ENCODE results near the gene HEATR5A.
"Not testable (repeated sequence)": the region's sequence is repeated elsewhere in the genome, so short reads cannot be mapped to it uniquely, and the experiment has no call there.

HEATR5A gene

GRCh38 chr14:31340297-31341063 is 79.9 kb downstream of the HEATR5A start:
- no peak for DNase-seq (ENCODE audit: low read depth)
- H3K4me3 ChIP-seq (ENCODE audit: low read depth, low read length), result no peak overlapping the region

DNA sequence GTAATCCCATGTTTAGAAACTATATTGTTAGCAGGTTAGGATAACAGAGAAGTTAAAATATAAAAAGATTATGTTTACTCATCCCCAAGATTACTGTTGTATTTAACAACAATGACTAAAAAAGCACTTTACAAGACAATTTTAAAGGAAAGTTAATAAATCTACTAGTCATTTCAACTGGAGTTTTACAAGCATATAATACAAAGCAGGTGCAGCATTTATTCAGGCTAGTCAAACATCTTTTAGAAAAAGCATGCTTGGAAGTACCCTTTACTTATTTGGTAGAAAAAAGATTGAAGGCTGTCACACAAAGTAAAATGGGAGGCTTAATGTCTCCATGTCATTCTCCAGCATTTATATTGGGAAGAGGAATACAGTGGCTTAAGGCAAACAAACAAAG is 80.6 kb downstream of the HEATR5A start:
- H3K4me3 ChIP-seq (ENCODE audit: low read depth, low read length), result no peak overlapping the region
- DNase-seq (ENCODE audit: low read depth), result no peak

- no peak for DNase-seq (ENCODE audit: low read depth)
- H3K4me3 ChIP-seq (ENCODE audit: low read depth, low read length), result no peak overlapping the region
Observed at GRCh38 chr14:31337331-31337730, 83.0 kb downstream of the HEATR5A start.

GRCh38 chr14:31336646-31337045 is 83.7 kb downstream of the HEATR5A start:
- no peak overlapping the region for H3K4me3 ChIP-seq (ENCODE audit: low read depth, low read length)
- peak; percentile 72 for DNase-seq (ENCODE audit: low read depth)

DNA sequence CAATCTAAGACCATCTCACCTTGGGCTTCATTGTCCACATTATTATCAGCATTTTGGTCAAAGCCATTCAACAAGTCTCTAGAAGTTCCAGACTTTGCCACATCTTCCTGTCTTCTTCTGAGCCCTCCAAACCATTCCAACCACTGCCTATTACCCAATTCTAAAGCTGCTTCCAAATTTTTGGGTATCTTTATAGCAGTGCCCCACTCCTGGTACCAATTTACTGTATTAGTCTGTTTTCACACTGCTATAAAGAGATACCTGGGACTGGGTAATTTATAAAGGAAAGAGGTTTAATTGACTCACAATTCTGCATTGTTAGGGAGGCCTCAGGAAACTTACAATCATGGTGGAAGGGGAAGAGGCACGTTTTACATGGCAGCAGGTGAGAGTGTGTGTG is 89.0 kb downstream of the HEATR5A start:
- H3K4me3 ChIP-seq (ENCODE audit: low read depth, low read length); DNase-seq (ENCODE audit: low read depth): not testable (repeated sequence)

DNA sequence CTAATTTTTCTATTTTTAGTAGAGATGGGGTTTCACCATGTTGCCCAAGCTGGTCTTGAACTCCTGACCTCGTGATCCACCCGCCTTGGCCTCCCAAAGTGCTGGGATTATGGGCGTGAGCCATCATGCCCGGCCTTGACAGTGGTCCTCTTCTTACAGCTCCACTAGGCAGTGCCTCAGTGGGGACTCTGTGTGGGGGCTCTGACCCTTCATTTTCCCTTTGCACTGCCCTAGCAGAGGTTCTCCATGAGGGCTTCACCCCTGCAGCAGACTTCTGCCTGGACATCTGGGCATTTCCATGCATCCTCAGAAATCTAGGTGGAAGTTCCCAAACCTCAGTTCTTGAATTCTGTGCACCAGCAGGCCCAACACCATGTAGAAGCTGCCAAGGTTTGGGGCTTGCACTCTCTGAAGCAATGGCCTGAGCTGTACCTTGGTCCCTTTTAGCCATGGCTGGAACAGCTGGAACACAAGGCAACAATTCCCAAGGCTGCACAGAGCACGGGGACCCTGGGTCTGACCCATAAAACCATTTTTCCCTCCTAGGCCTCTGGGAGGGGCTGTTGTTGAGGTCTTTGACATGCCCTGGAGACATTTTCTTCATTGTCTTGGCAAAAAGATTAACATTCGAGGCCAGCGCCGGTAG is 90.4 kb downstream of the HEATR5A start:
- DNase-seq (ENCODE audit: low read depth); H3K4me3 ChIP-seq (ENCODE audit: low read depth, low read length): not testable (repeated sequence)

- peak; percentile 16 for DNase-seq (ENCODE audit: low read depth)
- no peak overlapping the region for H3K4me3 ChIP-seq (ENCODE audit: low read depth, low read length)
Observed at GRCh38 chr14:31326111-31326510, 94.2 kb downstream of the HEATR5A start.

- H3K4me3 ChIP-seq (ENCODE audit: low read depth, low read length), result no peak overlapping the region
- DNase-seq (ENCODE audit: low read depth), result no peak
Observed at GRCh38 chr14:31323419-31323818, 96.9 kb downstream of the HEATR5A start.

DNA sequence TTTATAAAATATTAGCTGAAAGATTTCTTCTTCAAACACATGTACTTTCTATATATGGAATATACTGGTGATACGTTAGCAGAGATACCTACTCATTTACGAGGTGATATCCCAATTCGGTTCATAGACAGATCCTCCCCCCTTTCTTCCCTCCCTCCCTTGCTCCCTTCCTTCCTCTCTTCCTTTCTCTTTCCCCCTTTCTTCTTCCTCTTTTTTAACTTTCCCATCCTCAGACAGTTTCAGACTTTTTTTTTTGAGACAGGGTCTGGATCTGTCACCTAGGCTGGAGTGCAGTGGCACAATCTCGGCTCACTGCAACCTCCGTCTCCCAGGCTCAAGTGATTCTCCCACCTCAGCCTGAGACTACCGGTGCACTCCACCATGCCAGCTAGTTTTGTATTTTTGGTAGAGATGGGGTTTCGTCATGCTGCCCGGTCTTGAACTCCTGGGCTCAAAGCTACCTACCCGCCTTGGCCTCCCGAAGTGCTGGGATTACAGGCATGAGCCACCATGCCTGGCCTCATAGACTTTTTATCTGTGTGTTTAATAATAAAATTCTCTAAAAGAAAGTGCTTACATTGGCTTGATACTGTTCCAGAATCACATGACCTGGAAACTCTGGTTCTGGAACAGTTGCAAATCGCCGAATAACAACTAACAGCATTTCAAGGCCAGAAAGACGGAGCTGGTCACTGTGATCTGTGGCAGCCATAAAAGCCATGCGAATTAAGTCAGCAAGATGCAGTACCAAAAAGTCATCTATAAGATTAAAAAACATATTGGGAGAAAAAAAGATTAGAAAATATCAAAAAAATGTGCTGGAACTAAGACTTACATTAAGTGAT is 99.2 kb downstream of the HEATR5A start:
- DNase-seq (ENCODE audit: low read depth), result no peak

GRCh38 chr14:31320216-31320615 is 100.1 kb downstream of the HEATR5A start:
- no peak for DNase-seq (ENCODE audit: low read depth)
- H3K4me3 ChIP-seq (ENCODE audit: low read depth, low read length), result no peak overlapping the region

More for the DNA sequence above, 99.2 kb downstream of the HEATR5A start:
- no peak overlapping the region for H3K4me3 ChIP-seq (ENCODE audit: low read depth, low read length)

GRCh38 chr14:31319701-31320100 is 100.6 kb downstream of the HEATR5A start:
- no peak for DNase-seq (ENCODE audit: low read depth)
- no peak overlapping the region for H3K4me3 ChIP-seq (ENCODE audit: low read depth, low read length)

DNA sequence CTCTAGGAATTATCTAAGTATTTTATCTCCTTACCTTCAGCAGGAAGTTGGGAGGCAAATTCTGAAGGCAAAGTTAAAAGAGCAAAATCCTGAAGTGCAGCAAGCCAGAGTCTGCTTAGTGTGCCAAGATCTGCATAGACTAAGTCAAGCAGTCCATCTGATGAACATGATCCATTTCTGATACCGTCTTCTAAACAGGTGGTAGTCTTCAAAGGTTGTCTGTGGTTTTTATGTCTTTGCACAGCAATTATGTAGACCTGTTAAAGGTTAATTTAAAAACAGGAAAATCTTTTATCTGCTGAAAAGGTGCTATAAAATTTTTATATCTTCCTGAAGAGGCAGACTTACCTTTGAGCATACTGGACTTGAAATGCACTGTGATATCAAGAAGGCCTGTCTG is 107.4 kb downstream of the HEATR5A start:
- H3K4me3 ChIP-seq (ENCODE audit: low read depth, low read length), result no peak overlapping the region

GRCh38 chr14:31312370-31312769 is 108.0 kb downstream of the HEATR5A start:
- H3K4me3 ChIP-seq (ENCODE audit: low read depth, low read length); DNase-seq (ENCODE audit: low read depth): not testable (repeated sequence)

More for the DNA sequence above, 107.4 kb downstream of the HEATR5A start:
- no peak for DNase-seq (ENCODE audit: low read depth)

DNA sequence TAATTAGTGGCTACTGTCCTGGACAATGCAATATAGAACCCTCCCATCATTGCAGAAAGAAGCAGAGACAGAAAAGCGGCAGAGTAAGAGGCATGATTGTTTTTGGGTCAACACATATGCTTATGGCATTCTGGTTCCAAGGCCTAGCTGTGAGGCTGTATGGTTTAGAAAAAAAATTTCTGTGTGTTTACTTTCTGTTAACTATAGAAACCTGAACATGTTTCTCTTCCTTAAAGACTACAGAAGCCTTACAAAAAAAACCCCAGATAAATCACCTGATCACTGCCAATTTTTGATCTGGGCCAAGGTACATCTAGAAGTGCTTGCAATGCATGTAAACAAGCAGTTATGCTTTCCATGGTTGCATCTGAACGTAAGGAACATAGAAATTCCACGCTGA is 112.7 kb downstream of the HEATR5A start:
- no peak for DNase-seq (ENCODE audit: low read depth)
- H3K4me3 ChIP-seq (ENCODE audit: low read depth, low read length), result no peak overlapping the region

DNA sequence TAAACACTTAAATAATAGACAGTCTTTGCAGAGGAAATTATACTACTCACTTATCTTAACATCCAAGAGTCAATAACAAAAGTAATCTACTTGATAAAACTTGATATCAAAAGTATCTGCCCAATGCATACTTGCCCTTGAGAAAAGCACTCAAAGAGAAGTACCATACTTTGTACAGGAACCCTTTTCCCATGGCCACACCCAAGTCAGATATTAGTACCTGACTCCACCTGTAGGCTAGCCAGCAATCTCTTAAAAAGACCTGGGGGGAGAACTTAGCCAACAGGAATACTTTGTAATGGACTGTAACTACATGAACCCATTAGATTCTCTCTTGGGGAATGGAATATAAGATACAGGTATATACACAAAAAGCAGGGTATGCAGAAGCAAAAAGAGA is 113.2 kb downstream of the HEATR5A start:
- no peak for DNase-seq (ENCODE audit: low read depth)
- no peak overlapping the region for H3K4me3 ChIP-seq (ENCODE audit: low read depth, low read length)

DNA sequence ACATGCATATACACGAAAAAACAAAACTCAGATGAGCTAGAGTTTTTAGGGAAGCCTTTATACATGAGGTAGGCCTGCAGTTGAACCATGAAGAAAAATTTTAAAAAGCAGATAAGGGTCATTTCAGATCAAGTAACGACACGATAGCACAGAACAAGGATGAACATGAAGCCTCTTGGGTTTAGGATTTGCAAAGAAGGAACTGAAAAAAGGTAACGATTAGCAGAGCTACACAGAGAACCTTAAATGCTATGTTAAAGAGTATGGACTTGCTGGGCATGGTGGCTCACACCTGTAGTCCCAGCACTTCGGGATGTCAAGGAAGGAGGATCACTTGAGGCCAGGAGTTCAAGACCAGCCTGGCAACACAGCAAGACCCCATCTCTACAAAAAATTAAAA is 116.7 kb downstream of the HEATR5A start:
- no peak for DNase-seq (ENCODE audit: low read depth)
- H3K4me3 ChIP-seq (ENCODE audit: low read depth, low read length), result no peak overlapping the region

- no peak for DNase-seq (ENCODE audit: low read depth)
- no peak overlapping the region for H3K4me3 ChIP-seq (ENCODE audit: low read depth, low read length)
Observed at GRCh38 chr14:31300883-31301282, 119.5 kb downstream of the HEATR5A start.

DNA sequence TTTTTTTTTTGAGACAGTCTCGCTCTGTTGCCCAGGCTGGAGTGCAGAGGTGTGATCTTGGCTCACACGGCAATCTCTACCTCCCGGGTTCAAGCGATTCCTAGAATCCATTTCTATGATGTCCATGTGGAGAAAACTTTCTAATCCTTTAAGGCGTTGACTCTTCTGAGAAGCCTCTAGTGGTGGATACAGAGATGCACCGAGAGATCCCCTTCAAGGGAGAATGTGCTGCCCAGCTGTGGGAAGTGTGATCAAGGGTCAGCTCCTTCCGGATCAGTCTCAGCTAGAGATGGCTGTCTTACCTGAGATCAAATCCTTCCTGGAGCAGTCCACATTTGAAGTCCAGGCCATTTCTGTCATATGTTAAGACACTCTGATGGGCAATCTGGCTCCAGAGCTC is 120.1 kb downstream of the HEATR5A start:
- H3K4me3 ChIP-seq (ENCODE audit: low read depth, low read length), result no peak overlapping the region
- no peak for DNase-seq (ENCODE audit: low read depth)

- H3K4me3 ChIP-seq (ENCODE audit: low read depth, low read length), result no peak overlapping the region
- no peak for DNase-seq (ENCODE audit: low read depth)
Observed at GRCh38 chr14:31297701-31298344, 122.5 kb downstream of the HEATR5A start.

GRCh38 chr14:31297112-31297511 is 123.2 kb downstream of the HEATR5A start:
- no peak for DNase-seq (ENCODE audit: low read depth)
- H3K4me3 ChIP-seq (ENCODE audit: low read depth, low read length), result no peak overlapping the region
